Large intestine (tissue), 3 donors: Measurements from ENCODE around the gene CNTNAP2. TPM values are rescaled to one million over a fixed set of nuclear protein-coding genes. Genes with fewer than 3 reads are reported as not detected.
"Not testable (repeated sequence)": the region's sequence is repeated elsewhere in the genome, so short reads cannot be mapped to it uniquely, and the experiment has no call there.

Source experiments
- DNase-seq, 2 donors: peaks; one replicate each; pipeline versions ENCODE4 v3.0.0 to v3.0.0-alpha.2; 2013
- H3K27ac ChIP-seq: one replicate; pipeline ENCODE4 v1.5.1; 2013; ENCODE audit warnings: low read length
- H3K27me3 ChIP-seq: 2 replicates; pipeline ENCODE4 v1.6.1; 2013; ENCODE audit warnings: low read length; ENCODE audit not compliant: control insufficient read depth, insufficient read depth
- H3K36me3 ChIP-seq: 2 replicates; pipeline ENCODE4 v1.6.1; 2013; ENCODE audit warnings: low read length; ENCODE audit not compliant: control insufficient read depth, insufficient read depth
- H3K4me1 ChIP-seq: one replicate; pipeline ENCODE4 v1.6.1; 2013; ENCODE audit warnings: low read length; ENCODE audit not compliant: control insufficient read depth, insufficient read depth
- H3K4me3 ChIP-seq: one replicate; pipeline ENCODE4 v1.5.1; 2013; ENCODE audit warnings: low read length
- H3K9me3 ChIP-seq: one replicate; pipeline ENCODE4 v1.6.1; 2013; ENCODE audit warnings: mild to moderate bottlenecking, low read depth, low read length, moderate library complexity; ENCODE audit not compliant: control insufficient read depth
- WGBS: methylation state at CpG from one replicate; pipeline ENCODE4 v1.1.5; 2013; ENCODE audit warnings: low lambda C conversion rate; ENCODE audit not compliant: insufficient coverage; 5-methylcytosine and 5-hydroxymethylcytosine counted together
- polyA plus RNA-seq: library from polyadenylated mRNA; unstranded; fragments of 120-200 nt; gene quantifications from one replicate; pipeline ENCODE4 v1.2.1, GENCODE V29; 2013

CNTNAP2 gene
- polyA plus RNA-seq, 1 donor, result 12.9 TPM

DNA sequence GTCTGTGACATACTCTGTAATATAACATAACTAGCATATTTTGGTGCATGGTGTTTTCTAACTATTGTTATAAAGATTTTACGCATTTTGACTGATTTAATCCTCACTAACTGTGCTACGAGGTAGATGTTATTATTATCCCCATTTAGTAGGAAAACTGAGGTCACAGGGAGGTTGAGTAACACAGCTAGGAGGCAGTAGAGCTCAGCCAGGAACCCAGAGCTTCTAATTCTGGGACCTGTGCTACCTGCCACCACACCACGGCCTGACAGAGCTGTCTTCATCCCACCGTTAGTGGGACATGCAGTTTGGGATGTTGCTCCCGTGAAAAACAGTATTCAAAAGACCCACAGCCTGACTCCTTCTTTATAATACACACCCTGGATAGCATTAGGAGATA is 962.5 kb downstream of the CNTNAP2 start:
- no peak overlapping the region for H3K27ac ChIP-seq
- H3K4me1 ChIP-seq, result no peaks in the 10 kb centered on the region
- H3K36me3 ChIP-seq, result no peaks in the 10 kb centered on the region
- no peak for DNase-seq
- H3K9me3 ChIP-seq, result no peaks in the 10 kb centered on the region
- no peaks in the 10 kb centered on the region for H3K27me3 ChIP-seq
- no peak overlapping the region for H3K4me3 ChIP-seq
- WGBS, result 100% methylated on average over 2 of the region's 5 CpGs

DNA sequence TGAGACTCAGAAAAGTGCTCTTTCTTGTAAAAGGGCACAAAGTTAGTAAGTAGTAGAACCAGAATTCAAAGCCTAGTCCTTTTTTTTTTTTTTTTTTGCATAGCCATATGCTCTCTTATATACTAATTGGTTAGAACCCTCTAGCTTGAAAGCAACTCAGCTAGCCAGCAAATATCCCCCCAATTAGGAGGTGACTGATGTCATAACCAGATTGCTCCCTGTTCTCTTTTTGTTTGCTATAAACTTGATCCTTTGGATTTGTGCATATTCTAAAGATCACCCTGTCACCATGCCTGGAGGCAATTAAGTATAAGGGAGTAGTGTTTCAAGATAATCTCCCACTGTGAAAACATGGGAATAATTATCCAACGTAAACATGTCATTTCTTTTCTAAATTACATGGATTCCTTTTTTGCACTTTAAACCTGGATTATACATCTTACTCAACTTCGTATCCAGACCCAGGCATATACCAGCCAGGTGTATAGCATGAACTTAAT is 963.4 kb downstream of the CNTNAP2 start:
- no peak overlapping the region for H3K27ac ChIP-seq
- H3K9me3 ChIP-seq, result no peaks in the 10 kb centered on the region
- WGBS, result 0% methylated on average over 1 of the region's 2 CpGs
- peak in 1 of 2 donors; percentile 13 for DNase-seq
- no peak overlapping the region for H3K4me3 ChIP-seq
- no peaks in the 10 kb centered on the region for H3K4me1 ChIP-seq
- H3K27me3 ChIP-seq, result no peaks in the 10 kb centered on the region
- no peaks in the 10 kb centered on the region for H3K36me3 ChIP-seq

DNA sequence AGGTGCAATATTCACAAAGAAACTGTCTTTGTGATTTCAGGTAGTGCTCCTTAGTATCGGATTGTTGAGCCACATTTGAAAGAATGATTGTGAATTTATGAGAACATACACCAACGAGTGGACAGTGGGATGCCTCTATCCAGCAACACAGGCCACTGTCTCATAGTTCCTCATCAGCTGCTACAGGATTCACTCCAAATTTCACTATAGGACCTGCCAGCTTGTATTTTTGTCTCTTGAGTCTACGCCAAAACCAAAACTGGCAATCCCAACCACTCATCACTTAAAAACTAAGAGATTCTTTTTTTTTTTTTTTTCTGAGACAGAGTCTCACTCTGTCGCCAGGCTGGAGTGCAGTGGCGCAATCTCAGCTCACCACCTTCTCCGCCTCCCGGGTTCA is 964.5 kb downstream of the CNTNAP2 start:
- H3K4me3 ChIP-seq, result no peak overlapping the region
- 100% methylated on average over 1 of the region's 7 CpGs for WGBS
- no peaks in the 10 kb centered on the region for H3K27me3 ChIP-seq
- H3K27ac ChIP-seq, result no peak overlapping the region
- no peaks in the 10 kb centered on the region for H3K4me1 ChIP-seq
- H3K9me3 ChIP-seq, result no peaks in the 10 kb centered on the region
- no peaks in the 10 kb centered on the region for H3K36me3 ChIP-seq
- DNase-seq, result no peak

- Histone ChIP-seq H3K4me1 (no peaks in the 10 kb centered on the region), H3K4me3 (no peak overlapping the region), H3K9me3 (no peaks in the 10 kb centered on the region), H3K27ac (no peak overlapping the region), H3K36me3 (no peaks in the 10 kb centered on the region), H3K27me3 (no peaks in the 10 kb centered on the region)
- WGBS, result 58% methylated on average over 2 of the region's 4 CpGs
- DNase-seq, result no peak
Observed at GRCh38 chr7:147089051-147089461, 972.5 kb downstream of the CNTNAP2 start.

DNA sequence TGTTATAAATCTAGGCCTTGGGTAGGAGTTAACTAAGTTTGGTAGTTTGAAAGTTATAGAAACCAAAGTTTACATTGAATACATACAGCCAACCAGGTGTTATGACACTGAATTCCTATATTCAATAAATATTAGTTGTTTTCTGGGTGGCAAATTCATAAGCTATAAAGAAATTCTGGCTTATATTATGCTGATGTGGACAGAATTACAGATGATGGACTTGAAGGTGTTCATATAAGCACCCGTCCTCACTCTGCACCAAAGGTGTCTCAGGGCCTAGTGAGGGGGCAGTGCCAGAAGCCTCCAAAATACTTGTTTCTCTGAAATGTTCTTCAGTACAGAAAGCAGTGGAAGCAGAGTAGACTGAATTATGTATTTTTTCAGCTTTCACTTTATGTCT is 973.0 kb downstream of the CNTNAP2 start:
- Histone ChIP-seq H3K27me3 (no peaks in the 10 kb centered on the region), H3K4me1 (no peaks in the 10 kb centered on the region), H3K27ac (no peak overlapping the region), H3K9me3 (no peaks in the 10 kb centered on the region), H3K4me3 (no peak overlapping the region), H3K36me3 (no peaks in the 10 kb centered on the region)
- WGBS, result no CpG with 5 or more reads among the region's 1 CpG
- no peak for DNase-seq

DNA sequence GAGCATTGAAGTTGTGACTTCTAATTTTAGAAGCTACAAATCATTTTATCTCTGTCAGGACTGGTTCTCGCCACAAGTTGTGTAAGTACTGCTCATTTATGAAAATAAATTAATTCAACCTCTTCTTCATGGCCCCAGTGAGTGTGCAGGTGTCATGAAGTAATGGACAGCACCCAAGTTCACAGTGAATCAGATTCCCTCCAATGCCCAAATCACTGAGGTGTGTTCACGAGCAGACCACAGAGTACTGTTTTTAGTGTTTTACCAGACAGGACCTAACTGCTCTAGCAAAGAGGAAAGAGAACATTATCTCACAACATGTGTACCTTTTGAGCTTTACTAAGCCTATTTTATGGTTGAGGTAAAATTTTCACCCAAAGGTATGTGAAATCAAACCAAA is 980.0 kb downstream of the CNTNAP2 start:
- no peak for DNase-seq
- WGBS, result 100% methylated on average over 1 of the region's 2 CpGs

DNA sequence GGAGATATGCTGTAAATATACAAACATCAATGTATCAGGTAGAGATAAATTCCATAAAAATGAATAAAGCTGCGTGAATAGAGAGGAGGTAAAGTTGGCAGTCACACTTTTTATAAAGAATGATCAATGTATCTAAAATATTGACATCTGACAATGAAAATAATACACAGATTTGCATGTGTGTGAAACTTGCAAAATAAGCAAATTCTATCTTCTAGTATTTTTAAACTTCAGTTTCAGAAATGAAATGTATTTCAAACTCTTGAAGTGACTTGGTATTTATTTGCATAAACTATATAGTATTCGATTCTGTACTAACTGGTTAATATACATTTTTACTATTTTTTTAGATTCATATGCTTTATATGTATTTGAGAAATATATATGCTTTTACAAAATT is 986.6 kb downstream of the CNTNAP2 start:
- Histone ChIP-seq H3K27ac (no peak overlapping the region), H3K4me3 (no peak overlapping the region), H3K4me1 (no peaks in the 10 kb centered on the region), H3K27me3 (no peaks in the 10 kb centered on the region), H3K36me3 (no peaks in the 10 kb centered on the region), H3K9me3 (no peaks in the 10 kb centered on the region)
- DNase-seq, result no peak
- 66% methylated on average over 2 of the region's 2 CpGs for WGBS

More for the DNA sequence above, 980.0 kb downstream of the CNTNAP2 start:
- no peaks in the 10 kb centered on the region for H3K36me3 ChIP-seq
- no peak overlapping the region for H3K27ac ChIP-seq
- no peaks in the 10 kb centered on the region for H3K27me3 ChIP-seq
- H3K4me3 ChIP-seq, result no peak overlapping the region
- H3K9me3 ChIP-seq, result no peaks in the 10 kb centered on the region
- no peaks in the 10 kb centered on the region for H3K4me1 ChIP-seq

DNA sequence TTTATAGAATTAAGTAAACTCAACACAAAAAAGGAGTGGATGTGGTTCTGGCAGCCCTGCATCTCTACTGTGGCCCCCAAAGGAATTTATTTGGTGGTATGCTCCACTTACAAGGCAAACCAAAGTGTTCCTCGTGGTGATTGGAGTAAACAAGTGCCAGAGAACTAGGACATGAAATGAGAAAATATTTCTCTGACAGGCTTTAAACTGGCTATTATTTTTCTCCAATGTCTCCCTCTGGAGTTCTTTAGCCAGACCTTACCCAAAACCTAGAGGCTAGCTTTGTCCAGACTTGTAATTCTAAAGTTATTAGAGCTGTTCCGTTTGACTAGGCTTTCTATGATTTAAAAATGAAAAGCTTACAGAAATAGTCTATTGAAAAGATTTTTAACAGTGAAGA is 990.1 kb downstream of the CNTNAP2 start:
- Histone ChIP-seq H3K4me3 (no peak overlapping the region), H3K36me3 (no peaks in the 10 kb centered on the region), H3K9me3 (no peaks in the 10 kb centered on the region), H3K27ac (no peak overlapping the region), H3K27me3 (no peaks in the 10 kb centered on the region), H3K4me1 (no peaks in the 10 kb centered on the region)
- WGBS, result 100% methylated on average over 1 of the region's 2 CpGs
- DNase-seq, result no peak

GRCh38 chr7:147114525-147114924 is 997.9 kb downstream of the CNTNAP2 start:
- H3K4me1 ChIP-seq, H3K4me3 ChIP-seq, H3K36me3 ChIP-seq, DNase-seq, H3K9me3 ChIP-seq, H3K27ac ChIP-seq, H3K27me3 ChIP-seq: not testable (repeated sequence)
- no CpG with 5 or more reads among the region's 1 CpG for WGBS

GRCh38 chr7:147136352-147136751 is 1019.8 kb downstream of the CNTNAP2 start:
- H3K4me1 ChIP-seq, result no peaks in the 10 kb centered on the region
- H3K36me3 ChIP-seq, result no peaks in the 10 kb centered on the region
- no peak for DNase-seq
- no peaks in the 10 kb centered on the region for H3K27me3 ChIP-seq
- no peaks in the 10 kb centered on the region for H3K9me3 ChIP-seq
- no peak overlapping the region for H3K27ac ChIP-seq
- no peak overlapping the region for H3K4me3 ChIP-seq
- WGBS, result no CpG with 5 or more reads among the region's 2 CpGs

DNA sequence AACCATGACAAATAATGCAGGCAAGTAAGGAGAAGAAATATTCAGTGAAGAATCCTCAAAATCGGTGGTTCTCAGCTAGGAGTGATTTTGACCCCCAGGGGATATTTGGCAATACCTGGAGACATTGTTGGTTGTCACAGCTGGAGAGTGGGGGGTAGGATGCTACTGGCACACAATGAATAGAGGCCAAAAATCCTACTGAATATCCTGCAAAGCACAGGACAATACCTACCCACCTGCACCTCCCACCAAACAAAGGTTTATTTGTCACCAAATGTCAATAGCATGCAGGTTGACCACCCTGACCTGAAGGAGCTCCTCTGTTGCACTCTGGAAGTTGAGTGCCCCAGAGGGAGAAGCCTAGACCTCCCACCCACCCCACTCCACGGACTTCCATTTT is 1028.6 kb downstream of the CNTNAP2 start:
- Histone ChIP-seq H3K36me3 (no peaks in the 10 kb centered on the region), H3K9me3 (no peaks in the 10 kb centered on the region), H3K4me3 (no peak overlapping the region), H3K4me1 (no peaks in the 10 kb centered on the region), H3K27ac (no peak overlapping the region), H3K27me3 (no peaks in the 10 kb centered on the region)
- no peak for DNase-seq
- WGBS, result no CpG with 5 or more reads among the region's 2 CpGs
